ENCODE results near the gene SKAP1.

DNA sequence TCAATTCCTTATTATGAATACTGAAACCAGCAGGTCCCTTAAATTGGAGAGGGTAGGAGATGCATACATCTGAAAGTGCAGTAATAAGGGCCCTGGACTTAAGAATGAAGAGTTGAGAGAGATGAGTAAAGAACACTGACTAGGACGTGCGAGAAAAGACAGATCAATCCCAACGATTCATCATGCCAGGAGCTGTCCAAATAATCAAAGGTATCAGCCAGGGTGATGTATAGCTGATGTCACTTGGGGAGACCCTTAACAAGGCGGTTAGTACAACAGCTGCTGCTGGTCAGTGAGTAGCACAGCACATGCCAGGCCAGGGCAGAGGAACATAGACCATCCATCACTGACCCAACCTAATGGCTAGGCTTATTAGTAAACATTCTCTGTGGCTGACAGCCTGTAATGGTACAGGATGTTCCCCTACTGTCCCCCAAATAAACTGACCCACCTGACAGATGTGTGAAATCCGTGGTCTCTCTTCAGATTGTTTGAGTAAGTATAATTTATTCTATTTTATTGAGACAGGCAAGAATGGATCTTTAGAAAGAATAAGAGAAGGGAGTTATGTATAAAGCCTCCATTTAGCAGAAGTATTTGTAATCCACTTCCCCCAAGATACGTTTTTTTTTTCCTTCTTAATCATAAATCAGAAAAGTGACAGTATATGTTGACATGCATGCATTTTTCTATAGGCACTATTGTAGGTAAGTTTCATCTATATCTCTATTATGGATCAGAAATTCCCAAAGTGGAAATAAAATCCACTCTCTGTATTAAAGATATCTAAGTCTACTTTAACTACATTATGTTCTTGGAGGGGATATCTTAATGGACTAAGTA lies 204.1 kb downstream of the SKAP1 start:
- TF ChIP-seq, protein P1, sequence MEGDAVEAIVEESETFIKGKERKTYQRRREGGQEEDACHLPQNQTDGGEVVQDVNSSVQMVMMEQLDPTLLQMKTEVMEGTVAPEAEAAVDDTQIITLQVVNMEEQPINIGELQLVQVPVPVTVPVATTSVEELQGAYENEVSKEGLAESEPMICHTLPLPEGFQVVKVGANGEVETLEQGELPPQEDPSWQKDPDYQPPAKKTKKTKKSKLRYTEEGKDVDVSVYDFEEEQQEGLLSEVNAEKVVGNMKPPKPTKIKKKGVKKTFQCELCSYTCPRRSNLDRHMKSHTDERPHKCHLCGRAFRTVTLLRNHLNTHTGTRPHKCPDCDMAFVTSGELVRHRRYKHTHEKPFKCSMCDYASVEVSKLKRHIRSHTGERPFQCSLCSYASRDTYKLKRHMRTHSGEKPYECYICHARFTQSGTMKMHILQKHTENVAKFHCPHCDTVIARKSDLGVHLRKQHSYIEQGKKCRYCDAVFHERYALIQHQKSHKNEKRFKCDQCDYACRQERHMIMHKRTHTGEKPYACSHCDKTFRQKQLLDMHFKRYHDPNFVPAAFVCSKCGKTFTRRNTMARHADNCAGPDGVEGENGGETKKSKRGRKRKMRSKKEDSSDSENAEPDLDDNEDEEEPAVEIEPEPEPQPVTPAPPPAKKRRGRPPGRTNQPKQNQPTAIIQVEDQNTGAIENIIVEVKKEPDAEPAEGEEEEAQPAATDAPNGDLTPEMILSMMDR (conservative IDR thresholded peaks at IDR 0.05; ENCODE audit: low read length), result no peak
- no peak for TF ChIP-seq EZH2phosphoT487 (IDR thresholded peaks at IDR 0.05; ENCODE audit: borderline replicate concordance)
